Measurements from ENCODE around the gene DDX19B. TPM values are rescaled to one million over a fixed set of nuclear protein-coding genes. Genes with fewer than 3 reads are reported as not detected.
"Not testable (repeated sequence)": the region's sequence is repeated elsewhere in the genome, so short reads cannot be mapped to it uniquely, and the experiment has no call there.

The DDX19B gene
- total and polyA plus RNA-seq, 11 donors = 13.0 to 34.2 (median 19.6) TPM

DNA sequence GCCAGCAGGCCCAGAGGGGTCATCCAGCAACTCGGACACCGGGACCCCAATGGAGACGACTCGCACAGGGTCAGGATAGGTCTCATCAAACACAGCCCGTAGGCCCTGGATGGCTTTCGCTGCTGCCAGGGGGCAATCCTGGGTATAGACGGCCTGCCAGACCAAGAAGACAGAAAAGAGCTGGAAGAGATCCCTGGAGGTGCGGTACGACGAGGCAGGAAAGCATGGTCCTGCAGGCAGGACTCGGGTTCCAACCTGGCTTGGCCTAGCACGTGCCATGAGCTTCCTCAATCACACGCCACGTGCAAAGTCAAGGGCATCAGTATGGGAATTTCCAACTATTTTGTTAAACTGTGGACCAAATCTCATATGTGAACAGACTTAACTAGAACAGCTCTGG is 40.9 kb upstream of the DDX19B start:
- H3K36me3 ChIP-seq = peaks cover 0 to 100% (median 100%) of the 10 kb centered on the region in 9 donors
- H3K27me3 ChIP-seq = no peaks in the 10 kb centered on the region
- no peak for ATAC-seq
- peaks cover 0 to 8% (median 0%) of the 10 kb centered on the region in 12 donors for H3K4me1 ChIP-seq
- TF ChIP-seq POLR2A (IDR thresholded peaks at IDR 0.05) (no peak), CTCF (IDR thresholded peaks at IDR 0.05) (no peak)
- H3K4me3 ChIP-seq = no peak overlapping the region
- H3K27ac ChIP-seq = no peak overlapping the region
- no peak for DNase-seq
- WGBS, 4 donors = 91 to 94% (median 92%) methylated on average over 11 to 14 of the region's 14 CpGs
- H3K9me3 ChIP-seq = no peaks in the 10 kb centered on the region
- intact Hi-C loops (cut with DNase I) = no loop called here

- intact Hi-C loops (cut with DNase I) = no loop called here
- H3K27ac ChIP-seq = no peak overlapping the region
- H3K9me3 ChIP-seq = no peaks in the 10 kb centered on the region
- H3K4me3 ChIP-seq = no peak overlapping the region
- peaks cover 0 to 8% (median 0%) of the 10 kb centered on the region in 12 donors for H3K4me1 ChIP-seq
- H3K36me3 ChIP-seq = peaks cover 0 to 100% (median 99%) of the 10 kb centered on the region in 9 donors
- ATAC-seq (no peak), DNase-seq (no peak)
- H3K27me3 ChIP-seq = no peaks in the 10 kb centered on the region
- 95 to 98% (median 96%) methylated on average over 10 of the region's 10 CpGs for WGBS, 4 donors
- TF ChIP-seq CTCF (IDR thresholded peaks at IDR 0.05) (no peak), POLR2A (IDR thresholded peaks at IDR 0.05) (no peak)
These were observed 40.0 kb upstream of the DDX19B start for GRCh38 chr16:70258946-70259345.

- H3K36me3 ChIP-seq = peaks cover 0 to 100% (median 99%) of the 10 kb centered on the region in 9 donors
- not testable (repeated sequence) for H3K9me3 ChIP-seq, H3K27ac ChIP-seq, H3K4me3 ChIP-seq, DNase-seq, ATAC-seq, H3K27me3 ChIP-seq, H3K4me1 ChIP-seq
- WGBS, 4 donors = 95 to 100% (median 97%) methylated on average over 5 to 6 of the region's 6 CpGs
- intact Hi-C loops (cut with DNase I) = loop anchor here in 3 of 10 donors (10.0 kb wide), 2 partner anchors 95 to 105 kb away; no protein-coding TSS in a partner anchor
These were observed 39.1 kb upstream of the DDX19B start for GRCh38 chr16:70259903-70260302.

- WGBS, 4 donors = 41 to 50% (median 46%) methylated on average over 6 of the region's 6 CpGs
- Histone ChIP-seq H3K27me3 (no peaks in the 10 kb centered on the region), H3K9me3 (no peaks in the 10 kb centered on the region), H3K27ac (no peak overlapping the region), H3K36me3 (peaks cover 2 to 100% (median 99%) of the 10 kb centered on the region in 9 donors), H3K4me3 (no peak overlapping the region), H3K4me1 (no peaks in the 10 kb centered on the region)
- ATAC-seq (peak in 1 of 4 donors; percentile 41), DNase-seq (no peak)
- intact Hi-C loops (cut with DNase I) = loop anchor here in 3 of 10 donors (10.0 kb wide), 2 partner anchors 103 to 113 kb away; no protein-coding TSS in a partner anchor
- TF ChIP-seq CTCF (IDR thresholded peaks at IDR 0.05) = peak; percentile 43 to 68 (median 58)
- TF ChIP-seq POLR2A (IDR thresholded peaks at IDR 0.05) = no peak
These were observed 31.5 kb upstream of the DDX19B start for GRCh38 chr16:70267516-70267915.

GRCh38 chr16:70267922-70268321 is 31.1 kb upstream of the DDX19B start:
- 88 to 96% (median 91%) methylated on average over 9 to 10 of the region's 10 CpGs for WGBS, 4 donors
- H3K9me3 ChIP-seq, ATAC-seq, H3K4me1 ChIP-seq, H3K27me3 ChIP-seq, H3K4me3 ChIP-seq, DNase-seq, H3K27ac ChIP-seq: not testable (repeated sequence)
- H3K36me3 ChIP-seq = peaks cover 2 to 100% (median 96%) of the 10 kb centered on the region in 9 donors
- intact Hi-C loops (cut with DNase I) = loop anchor here in 3 of 10 donors (10.0 kb wide), 2 partner anchors 103 to 113 kb away; no protein-coding TSS in a partner anchor

Measured in heart left ventricle (tissue), 16 donors.